ENCODE data around the gene JAK3.

The JAK3 gene

DNA sequence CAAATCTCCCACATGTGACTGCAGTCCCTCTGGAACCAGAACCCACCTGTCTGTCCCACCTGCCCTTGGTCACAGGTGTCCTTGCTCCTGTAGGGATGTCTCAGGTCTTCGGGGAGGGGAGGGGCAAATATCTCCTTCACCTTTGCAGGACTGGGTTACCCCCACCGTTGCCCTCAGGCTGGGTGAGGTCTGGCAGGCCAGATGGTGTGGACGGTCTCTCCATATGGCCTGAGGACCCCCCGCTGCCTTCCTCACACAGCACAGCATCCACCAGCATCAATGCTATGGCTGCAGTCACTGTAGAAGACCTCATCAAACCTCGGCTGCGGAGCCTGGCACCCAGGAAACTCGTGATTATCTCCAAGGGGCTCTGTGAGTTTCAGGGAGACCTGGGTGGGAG is 33.9 kb upstream of the JAK3 start:
- DNase-seq (ENCODE audit: low read depth): no peak
- TF ChIP-seq, protein P1, sequence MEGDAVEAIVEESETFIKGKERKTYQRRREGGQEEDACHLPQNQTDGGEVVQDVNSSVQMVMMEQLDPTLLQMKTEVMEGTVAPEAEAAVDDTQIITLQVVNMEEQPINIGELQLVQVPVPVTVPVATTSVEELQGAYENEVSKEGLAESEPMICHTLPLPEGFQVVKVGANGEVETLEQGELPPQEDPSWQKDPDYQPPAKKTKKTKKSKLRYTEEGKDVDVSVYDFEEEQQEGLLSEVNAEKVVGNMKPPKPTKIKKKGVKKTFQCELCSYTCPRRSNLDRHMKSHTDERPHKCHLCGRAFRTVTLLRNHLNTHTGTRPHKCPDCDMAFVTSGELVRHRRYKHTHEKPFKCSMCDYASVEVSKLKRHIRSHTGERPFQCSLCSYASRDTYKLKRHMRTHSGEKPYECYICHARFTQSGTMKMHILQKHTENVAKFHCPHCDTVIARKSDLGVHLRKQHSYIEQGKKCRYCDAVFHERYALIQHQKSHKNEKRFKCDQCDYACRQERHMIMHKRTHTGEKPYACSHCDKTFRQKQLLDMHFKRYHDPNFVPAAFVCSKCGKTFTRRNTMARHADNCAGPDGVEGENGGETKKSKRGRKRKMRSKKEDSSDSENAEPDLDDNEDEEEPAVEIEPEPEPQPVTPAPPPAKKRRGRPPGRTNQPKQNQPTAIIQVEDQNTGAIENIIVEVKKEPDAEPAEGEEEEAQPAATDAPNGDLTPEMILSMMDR (conservative IDR thresholded peaks at IDR 0.05; ENCODE audit: low read length): no peak
- no peak overlapping the region for H3K4me3 ChIP-seq (ENCODE audit: low read length)

DNA sequence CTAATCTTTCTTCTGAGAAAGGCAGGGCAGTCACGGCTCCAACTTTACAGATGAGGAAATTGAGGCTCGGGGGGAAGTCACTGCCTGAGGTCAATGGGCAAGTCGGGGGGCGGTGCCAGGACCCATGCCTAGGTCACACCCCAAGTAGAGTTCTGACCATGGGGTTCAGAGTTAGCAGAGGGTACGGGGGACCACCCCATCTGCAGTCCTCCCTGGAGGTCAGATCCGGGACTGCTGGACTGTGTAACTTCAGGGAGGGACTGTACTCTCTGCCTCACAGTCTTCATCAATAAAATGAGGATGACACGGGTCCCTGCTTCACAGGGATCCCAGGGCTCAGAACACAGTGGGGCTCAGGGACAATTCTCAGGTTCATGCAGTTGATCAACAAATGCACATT is 31.7 kb upstream of the JAK3 start:
- H3K4me3 ChIP-seq (ENCODE audit: low read length): no peak overlapping the region
- DNase-seq (ENCODE audit: low read depth): no peak
- TF ChIP-seq, protein P1 (conservative IDR thresholded peaks at IDR 0.05; ENCODE audit: low read length): no peak

DNA sequence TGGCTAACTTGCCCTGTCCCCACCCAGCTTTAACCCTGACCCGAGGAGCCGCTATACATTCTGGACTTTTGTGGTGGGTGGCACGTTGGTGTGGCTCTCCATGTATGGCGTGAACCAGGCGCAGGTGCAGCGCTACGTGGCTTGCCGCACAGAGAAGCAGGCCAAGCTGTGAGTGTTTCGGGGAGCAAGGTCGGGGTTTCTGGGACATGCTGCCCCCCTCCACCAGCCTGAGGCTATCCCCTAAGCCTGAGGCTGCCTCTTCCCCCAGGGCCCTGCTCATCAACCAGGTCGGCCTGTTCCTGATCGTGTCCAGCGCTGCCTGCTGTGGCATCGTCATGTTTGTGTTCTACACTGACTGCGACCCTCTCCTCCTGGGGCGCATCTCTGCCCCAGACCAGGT is 29.9 kb upstream of the JAK3 start:
- TF ChIP-seq, protein P1 (conservative IDR thresholded peaks at IDR 0.05; ENCODE audit: low read length): no peak
- no peak overlapping the region for H3K4me3 ChIP-seq (ENCODE audit: low read length)
- no peak for DNase-seq (ENCODE audit: low read depth)

DNA sequence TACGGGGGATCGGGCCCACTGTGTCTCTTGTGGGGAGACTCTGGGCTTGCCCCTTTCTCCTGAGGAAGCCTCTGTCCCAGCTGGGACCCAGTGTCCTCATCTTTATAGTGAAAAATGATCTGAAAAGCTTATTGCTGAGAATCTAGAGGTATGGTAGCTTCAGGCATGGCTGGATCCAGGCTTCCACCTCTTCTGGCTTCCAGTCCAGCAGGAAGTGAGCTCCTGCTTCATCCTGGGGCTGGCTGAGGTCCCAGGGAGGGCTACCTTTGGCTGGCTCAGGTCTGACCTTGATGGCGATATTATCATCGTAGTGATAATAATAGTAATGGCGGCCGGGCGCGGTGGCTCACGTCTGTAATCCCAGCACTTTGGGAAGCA is 27.0 kb upstream of the JAK3 start:
- no peak for DNase-seq (ENCODE audit: low read depth)
- no peak overlapping the region for H3K4me3 ChIP-seq (ENCODE audit: low read length)
- TF ChIP-seq, protein P1 (conservative IDR thresholded peaks at IDR 0.05; ENCODE audit: low read length): no peak

DNA sequence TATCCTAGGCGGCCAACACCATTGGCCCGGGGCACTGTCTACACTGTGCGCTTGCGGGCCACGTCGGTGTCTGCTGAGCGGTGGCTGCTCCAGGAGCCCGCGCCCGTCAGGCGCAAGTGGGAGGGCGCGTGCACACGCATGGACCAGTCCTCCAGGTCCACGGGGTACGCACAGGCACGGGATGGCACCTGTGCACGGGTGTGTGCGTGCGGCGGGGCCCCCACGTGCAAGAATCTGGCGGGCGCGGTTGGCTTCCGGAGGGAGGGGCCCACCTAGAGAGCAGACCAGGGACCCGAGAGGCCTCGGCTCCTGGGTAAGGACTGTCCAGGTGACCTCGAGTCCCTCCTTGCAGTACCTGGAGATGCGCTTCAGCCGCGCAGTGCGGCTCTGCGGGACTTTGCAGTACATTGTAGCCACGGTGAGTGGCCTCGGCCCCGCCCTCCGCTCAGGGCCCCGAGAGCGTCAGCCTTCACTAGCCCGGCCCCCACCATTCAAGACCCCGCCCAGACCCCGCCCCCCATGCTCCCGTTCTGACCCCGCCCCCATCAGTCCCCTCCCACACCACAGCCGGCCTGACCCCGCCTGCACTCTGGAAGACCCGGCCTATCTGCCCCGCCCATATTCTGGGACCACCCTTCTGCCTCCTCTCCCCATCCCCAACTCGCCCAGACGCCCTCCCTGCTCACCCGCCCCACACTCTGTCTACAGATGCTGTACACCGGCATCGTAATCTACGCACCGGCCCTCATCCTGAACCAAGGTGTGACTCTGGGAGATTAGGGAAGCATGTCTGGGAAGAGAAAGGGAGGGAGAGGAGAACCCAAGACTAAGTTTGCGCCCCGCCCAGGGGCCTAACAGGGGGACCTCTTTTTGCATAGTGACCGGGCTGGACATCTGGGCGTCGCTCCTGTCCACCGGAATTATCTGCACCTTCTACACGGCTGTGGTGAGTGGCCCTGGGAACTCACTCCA is 26.3 kb upstream of the JAK3 start:
- DNase-seq (ENCODE audit: low read depth): no peak
- H3K4me3 ChIP-seq (ENCODE audit: low read length): no peak overlapping the region
- TF ChIP-seq, protein P1 (conservative IDR thresholded peaks at IDR 0.05; ENCODE audit: low read length): no peak

DNA sequence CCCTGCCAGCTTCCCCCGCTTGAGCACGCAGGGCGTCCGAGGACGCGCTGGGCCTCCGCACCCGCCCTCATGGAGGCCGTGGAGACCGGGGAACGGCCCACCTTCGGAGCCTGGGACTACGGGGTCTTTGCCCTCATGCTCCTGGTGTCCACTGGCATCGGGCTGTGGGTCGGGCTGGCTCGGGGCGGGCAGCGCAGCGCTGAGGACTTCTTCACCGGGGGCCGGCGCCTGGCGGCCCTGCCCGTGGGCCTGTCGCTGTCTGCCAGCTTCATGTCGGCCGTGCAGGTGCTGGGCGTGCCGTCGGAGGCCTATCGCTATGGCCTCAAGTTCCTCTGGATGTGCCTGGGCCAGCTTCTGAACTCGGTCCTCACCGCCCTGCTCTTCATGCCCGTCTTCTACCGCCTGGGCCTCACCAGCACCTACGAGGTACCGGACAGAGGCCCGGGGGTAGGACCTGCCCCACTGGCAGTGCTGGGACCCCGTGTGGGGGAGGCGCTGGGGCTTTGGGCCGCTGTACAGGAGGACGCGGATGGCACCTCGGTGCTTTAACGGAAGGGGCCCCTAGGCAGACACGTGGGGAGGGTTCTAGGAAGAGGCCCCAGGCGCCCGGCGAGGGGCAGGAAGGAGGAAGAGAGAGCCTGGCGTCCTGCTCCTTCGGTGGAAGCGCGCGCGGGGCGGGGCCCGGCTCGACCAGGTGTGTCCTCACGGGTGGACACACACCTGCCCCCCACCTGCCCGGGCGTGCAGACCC is 24.6 kb upstream of the JAK3 start:
- DNase-seq (ENCODE audit: low read depth): no peak
- TF ChIP-seq, protein P1 (conservative IDR thresholded peaks at IDR 0.05; ENCODE audit: low read length): no peak
- H3K4me3 ChIP-seq (ENCODE audit: low read length): no peak overlapping the region

Measured in AG10803 (cell line).